Omental fat pad (tissue), 4 donors: ENCODE data around the gene CYS1. TPM values are rescaled to one million over a fixed set of nuclear protein-coding genes. Genes with fewer than 3 reads are reported as not detected.

Source experiments
- ATAC-seq: fragments of 150-250 bp; one replicate; pipeline ENCODE4 v1.9.1; 2016; ENCODE audit warnings: mild to moderate bottlenecking, moderate library complexity; ENCODE audit not compliant: low FRiP score
- DNase-seq: peaks from one replicate; pipeline ENCODE4 v3.0.0-alpha.2; 2019; ENCODE audit warnings: low spot score
- CTCF ChIP-seq, 3 donors: fragments of 450-650 bp; IDR thresholded peaks; one replicate each; pipeline ENCODE4 v1.5.1; 2016 to 2017; ENCODE audit warnings: antibody characterized with exemption in 3 of 3, mild to moderate bottlenecking in 3 of 3, moderate library complexity in 2 of 3
- total RNA-seq, 4 donors: library from RNA; depleted of rRNA; stranded (reverse); fragments of >200 nt; gene quantifications; one replicate each; pipeline ENCODE4 v1.1.0, GENCODE V29; 2016

CYS1 gene
- total RNA-seq, 4 donors from 2014 or later, result 0.63 to 2.7 (median 1.2) TPM

GRCh38 chr2:10064932-10065772, 15.1 kb downstream of the CYS1 start:
- TF ChIP-seq CTCF (IDR thresholded peaks at IDR 0.05), result no peak
- ATAC-seq (no peak), DNase-seq (no peak)

- ATAC-seq (no peak), DNase-seq (no peak)
- no peak for TF ChIP-seq CTCF (IDR thresholded peaks at IDR 0.05)
Measured at GRCh38 chr2:10063566-10063965, 16.6 kb downstream of the CYS1 start.

- DNase-seq, result no peak
- ATAC-seq, result no peak
- no peak for TF ChIP-seq CTCF (IDR thresholded peaks at IDR 0.05)
Measured at GRCh38 chr2:10062931-10063365, 17.3 kb downstream of the CYS1 start.

- ATAC-seq (no peak), DNase-seq (no peak)
- TF ChIP-seq CTCF (IDR thresholded peaks at IDR 0.05), result no peak
Measured at GRCh38 chr2:10061221-10061925, 18.8 kb downstream of the CYS1 start.

- no peak for TF ChIP-seq CTCF (IDR thresholded peaks at IDR 0.05)
- ATAC-seq, result no peak
- no peak for DNase-seq
Measured at GRCh38 chr2:10059552-10060335, 20.5 kb downstream of the CYS1 start.

- DNase-seq (no peak), ATAC-seq (no peak)
- TF ChIP-seq CTCF (IDR thresholded peaks at IDR 0.05), result no peak
Measured at GRCh38 chr2:10059016-10059351, 21.2 kb downstream of the CYS1 start.
